HUDEP-2 (cell line): ENCODE measurements around the gene SMIM45.

Experiments
- DNase-seq, 76 experiments: peaks; one replicate each; lab custom pipeline; 2025; ENCODE audit not compliant: unreplicated experiment in 76 of 76; lab: John Stamatoyannopoulos, UW

The SMIM45 gene

DNA sequence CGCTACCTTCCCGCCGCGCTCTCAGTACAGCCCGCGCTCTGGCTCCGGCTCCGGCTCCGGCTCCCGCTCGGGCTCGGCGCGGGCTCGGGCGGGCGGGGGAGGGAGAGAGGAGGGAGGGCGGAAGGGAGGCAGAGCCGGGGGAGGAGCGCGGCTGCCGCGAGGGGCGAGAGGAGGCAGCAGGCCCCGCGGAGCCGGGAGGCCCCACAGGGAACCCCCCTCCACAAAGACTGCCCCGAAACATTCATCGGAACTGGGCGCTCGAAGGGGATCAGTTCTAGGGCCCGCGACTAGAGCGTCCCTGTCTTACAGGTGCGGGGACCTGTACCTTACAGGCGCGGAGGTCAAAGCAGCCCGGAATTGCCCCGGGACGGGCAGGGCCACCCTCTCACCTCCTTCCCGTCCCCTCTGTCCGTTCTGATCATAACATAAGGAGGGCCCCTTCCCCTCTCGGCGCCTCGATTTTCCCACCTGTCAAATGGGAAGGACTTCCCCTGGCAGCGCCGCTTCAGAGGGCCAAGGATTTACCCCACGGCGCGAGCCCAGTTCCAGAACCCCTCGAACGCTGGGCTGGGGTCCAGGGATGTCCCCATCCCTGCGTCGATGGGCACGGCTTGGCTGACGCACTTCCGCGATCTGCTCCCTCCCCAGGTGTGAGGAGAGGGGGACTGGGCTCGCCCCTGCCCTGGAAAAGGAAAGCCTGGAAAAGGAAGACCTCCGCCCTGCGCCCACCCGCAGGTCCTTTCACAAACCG lies 36.7 kb upstream of the SMIM45 start, which contains the start of gene SHISA8:
SHISA8 (minus strand) TSS at position 40 of the 751 bp plus-strand sequence. CDS start 407 bp downstream, outside the sequence.
- peak in 3 of 76 experiments; percentile 15 to 37 (median 22) for DNase-seq

DNA sequence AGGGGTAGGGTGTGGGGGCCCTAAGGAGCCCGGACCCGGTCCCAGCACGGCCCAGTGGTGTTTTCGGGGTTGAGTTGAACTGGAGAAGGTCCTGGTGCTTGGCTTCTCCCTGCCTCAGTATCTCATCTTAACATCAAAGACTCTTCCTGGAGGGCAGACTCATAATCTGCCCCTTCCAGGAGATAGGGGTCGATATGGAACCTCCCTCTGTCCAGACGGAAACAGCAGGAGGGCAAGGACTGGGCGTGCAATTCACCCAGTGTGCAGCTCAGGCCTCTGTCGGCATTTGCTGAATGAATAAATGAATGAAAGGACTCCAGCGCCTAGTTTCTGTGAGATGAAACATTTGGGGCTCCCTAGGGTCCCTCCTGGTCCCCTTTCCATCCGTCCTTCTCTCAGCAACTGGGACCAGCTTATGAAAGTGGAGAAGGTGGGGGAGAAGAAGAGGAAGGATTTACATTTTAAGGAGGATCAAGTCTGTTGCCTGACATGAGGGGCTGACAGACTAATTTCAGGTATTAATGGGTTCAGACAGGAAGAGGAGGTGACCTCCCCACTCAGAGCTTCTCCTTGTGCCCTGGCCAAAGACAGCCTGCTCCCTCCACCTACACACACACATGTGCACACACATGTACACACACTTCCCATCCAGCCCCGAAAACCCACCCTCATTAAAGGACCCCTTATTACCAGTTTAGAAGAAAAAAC lies 36.0 kb upstream of the SMIM45 start:
- DNase-seq, result no peak

DNA sequence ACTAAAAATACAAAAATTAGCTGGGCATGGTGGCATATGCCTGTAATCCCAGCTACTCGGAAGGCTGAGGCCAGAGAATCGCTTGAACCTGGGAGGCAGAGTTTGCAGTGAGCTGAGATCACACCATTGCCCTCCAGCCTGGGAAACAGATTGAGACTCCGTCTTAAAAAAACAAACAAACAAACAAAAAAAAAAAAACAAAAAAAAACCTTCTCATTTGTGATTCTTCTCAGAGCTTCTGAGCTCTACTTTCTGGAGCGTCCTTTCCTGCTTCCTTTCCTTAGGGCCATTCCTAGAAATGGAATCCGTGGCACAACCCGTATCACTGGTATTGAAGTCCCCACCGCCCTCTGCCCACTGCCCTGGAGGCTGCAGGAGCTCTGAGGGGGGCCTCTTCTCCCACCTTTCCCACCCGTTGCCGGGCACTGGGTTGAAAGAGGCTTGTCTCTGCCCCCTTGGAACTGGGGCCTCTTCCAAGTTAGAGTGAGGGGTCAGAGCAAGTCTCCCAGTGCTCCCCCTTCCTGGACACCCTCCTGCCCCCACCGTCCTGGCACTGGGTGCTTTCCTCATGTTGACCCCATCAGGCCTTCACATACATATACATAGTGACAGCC lies 35.1 kb upstream of the SMIM45 start:
- no peak for DNase-seq

DNA sequence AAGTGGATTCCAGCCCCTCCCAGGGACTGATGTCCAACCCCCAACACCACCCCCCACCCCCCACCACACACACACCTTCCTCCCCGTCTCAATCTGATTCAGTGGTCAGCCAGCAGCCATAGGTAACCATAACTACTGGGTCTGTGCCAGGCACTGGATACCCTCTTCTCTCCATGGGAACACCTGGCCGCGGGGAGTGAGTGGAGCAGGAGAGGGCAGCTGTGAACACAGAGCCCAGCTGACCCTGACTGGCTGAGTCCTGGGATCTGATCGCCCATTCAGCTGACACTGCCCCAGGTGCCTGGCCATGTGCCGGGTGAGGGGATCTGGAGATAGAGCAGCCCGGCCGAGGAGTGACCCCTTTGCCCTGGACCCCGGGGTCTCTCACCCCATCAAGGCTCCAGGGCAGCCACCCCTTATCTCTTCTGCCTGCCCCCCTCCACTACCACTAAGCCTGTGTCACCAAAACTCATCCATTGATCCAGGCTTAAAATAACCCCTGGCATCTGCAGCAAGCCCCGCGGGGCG lies 34.5 kb upstream of the SMIM45 start:
- DNase-seq, result no peak

DNA sequence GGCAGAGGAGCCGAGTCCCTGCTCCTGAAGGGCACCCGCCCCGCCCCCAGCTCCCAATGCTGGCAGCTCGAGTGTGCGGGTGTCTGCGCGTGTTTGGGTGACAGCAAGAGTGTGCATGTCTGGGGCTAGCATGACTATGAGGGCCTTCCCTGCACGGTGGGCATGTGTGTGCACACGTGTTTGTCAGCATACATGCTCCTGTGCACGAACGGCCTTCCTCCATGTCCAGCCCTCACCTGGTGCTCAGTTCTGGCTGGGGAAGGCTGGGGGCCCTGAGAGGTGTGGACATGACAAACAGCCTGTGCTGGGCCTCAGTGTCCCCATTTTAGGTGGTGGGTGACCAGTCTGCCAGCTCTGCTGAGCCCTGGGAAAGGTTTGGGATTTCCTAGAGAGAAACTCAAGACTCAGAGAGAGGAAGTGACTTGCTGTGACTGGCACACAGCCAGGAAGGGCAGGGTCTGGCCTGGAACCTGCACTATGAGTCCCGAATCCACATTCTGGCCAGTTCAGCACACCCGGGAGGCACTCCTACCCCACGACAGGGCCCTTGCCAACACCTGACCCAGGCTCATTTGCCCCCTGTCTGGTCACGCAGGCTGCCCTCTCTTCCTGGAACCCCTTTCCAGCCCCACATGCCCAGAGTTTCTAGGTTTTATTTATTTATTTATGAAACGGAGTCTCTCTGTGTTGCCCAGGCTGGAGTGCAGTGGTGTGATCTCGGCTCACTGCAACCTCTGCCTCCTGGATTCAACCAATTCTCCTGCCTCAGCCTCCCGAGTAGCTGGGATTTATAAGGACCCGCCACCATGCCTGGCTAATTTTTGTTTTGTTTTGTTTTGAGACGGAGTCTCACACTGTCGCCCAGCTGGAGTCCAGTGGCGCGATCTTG lies 33.8 kb upstream of the SMIM45 start:
- DNase-seq, result peak in 12 of 76 experiments; percentile 17 to 42 (median 24)

DNA sequence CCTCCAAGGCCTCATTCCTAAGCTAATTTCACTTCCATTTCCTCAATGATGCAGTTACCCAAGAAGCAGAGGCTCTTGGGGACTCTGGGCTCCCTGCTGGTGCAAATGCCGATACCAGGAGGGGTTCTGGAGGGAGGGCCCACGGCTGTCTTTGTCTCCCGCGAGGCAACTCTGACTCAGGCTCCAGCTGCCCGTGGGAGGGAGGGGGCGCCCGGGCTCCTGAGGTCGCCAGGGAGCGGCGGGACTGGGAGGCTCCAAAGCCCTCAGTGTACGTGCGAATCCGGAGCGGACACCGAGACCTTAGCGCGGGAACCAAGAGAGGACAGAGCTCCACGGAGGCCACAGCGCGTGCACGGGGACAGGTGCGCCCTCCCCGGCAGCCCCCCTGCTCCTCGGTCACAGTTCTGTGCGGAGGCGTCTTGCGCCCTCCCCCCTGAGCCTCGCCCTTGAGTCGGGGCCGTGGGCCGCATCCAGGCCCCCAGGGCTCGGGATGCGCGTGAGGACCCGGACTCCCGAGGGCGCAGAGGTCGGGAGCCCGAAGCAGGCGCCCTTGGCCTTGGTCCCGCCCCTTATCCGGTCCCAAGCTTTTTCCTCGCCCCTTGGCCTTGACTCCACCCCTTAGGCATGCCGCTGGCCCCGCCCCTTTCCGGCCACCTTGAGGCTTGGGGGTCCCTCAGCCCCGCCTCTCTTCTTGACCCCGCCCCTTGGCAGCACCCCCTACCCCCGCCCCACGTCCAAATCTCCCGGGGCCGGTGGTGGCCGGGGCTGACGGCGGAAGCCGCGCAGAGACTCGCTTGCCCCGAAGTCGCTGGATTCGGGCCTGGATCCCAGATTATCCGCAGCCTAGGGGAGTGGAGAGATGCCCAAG lies 32.4 kb upstream of the SMIM45 start:
- DNase-seq, result peak in 28 of 76 experiments; percentile 7 to 54 (median 34)

DNA sequence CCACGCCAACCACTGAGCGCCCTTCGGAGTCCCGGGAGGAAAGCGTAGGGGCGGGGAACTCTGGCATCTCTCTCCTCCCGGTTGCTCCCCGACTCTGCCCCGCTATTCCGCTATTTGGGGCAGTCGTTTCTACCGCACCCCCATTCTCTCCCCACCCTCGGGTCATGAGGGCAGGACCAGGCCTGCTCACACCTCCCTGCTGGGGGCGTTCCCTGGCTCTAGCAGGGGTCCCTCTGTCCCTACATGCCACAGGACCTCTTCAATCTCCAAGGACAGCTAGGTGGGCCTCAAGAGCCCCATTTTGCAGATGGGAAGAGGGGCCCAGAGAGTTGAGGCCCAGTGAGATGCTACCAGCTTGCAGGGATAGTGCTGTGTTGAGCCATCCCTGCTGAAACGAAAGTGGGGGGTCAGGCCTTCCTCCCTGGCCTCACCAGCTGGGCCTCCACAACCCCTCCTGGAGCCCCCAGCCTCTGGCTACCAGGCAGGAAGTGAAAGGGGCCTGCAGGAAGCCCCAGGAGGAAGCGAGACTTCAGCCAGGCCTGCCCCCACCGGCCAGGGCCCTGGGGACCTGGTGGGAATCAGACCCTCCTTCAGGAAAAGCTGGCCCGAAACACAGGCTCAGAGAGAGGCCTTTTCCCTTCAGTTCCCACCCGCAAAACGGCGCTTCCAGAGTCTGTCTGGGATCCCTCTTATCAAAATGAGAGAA lies 31.5 kb upstream of the SMIM45 start:
- no peak for DNase-seq

DNA sequence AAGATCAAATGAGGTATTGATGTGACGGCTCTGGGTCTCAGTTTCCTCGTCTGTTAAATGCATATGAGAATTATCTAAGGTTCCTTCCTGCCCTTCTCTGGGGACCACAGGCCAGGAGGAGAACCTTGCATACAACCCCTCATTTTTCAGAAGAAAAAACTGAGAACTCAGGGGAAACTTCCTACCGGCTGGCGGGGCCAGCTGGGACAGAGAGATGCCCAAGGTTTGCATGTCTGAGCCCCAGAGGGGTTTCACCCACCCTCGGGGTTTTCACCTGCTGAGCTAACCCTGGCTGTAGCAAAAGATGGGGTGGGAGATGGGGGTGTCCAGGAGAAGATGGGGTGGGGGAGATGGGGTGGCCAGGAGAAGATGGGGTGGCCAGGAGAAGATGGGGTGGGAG lies 29.6 kb upstream of the SMIM45 start:
- DNase-seq, result no peak

DNA sequence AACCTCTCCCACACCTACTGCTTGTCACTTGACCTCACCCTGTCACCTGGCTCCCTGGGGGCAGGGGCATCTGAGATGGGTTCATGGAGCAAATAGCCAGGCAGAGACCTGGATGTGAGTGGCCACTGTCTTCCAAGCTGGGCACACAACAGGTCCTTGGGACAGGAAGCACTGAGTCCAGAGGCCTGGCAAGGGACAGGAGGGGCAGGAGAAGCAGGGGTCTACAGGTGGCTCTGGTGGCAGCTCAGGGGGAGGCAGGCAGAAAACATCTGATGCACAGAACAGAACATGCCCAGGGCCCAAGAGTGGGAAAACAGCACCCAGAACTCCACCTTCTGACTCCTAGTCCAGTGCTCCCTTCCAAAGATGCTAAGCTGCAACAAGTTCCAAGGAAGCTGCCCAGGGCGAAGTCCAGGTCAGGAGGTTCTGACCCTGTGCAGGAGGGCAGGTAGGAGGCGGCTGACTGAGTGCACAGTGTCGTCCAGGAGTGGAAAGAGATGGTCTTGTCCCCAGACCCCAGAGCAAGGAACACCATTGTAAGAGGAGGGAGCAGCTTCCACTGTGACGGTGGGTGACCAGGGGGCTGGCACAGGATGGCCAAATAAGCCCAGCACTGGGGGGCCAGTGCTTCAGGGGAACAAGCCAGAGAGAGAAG lies 28.9 kb upstream of the SMIM45 start:
- no peak for DNase-seq

DNA sequence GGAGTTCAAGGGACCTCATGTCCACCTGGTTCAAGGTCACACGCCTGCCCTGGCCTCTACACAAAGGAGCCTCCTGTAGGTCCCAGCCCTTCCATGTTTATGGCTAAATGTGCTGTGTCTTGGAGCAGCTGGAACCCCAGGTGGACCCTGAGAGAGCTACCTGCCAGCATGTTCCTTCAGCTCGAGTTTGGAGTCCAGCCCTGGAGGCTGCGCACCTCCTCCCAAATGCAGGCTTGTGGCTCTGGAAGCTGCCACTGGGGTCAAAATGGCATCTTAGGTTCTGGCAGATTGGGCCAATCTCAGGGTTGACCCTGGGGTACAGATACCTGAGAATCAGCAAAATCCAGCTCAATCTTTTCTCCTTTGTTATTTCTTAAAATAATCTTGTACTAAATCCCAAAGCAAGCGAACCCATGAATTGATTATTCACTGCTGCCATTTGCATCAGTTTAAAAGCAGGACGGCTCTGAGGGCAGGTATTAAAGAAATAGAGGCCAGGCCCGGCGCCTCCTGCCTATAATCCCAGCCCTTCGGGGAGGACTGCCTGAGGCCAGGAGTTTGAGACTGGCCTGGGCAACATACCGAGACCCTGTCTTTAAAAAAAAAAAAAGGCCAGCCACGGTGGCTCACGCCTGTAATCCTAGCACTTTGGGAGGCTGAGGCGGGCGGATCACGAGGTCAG lies 28.2 kb upstream of the SMIM45 start:
- DNase-seq, result no peak

DNA sequence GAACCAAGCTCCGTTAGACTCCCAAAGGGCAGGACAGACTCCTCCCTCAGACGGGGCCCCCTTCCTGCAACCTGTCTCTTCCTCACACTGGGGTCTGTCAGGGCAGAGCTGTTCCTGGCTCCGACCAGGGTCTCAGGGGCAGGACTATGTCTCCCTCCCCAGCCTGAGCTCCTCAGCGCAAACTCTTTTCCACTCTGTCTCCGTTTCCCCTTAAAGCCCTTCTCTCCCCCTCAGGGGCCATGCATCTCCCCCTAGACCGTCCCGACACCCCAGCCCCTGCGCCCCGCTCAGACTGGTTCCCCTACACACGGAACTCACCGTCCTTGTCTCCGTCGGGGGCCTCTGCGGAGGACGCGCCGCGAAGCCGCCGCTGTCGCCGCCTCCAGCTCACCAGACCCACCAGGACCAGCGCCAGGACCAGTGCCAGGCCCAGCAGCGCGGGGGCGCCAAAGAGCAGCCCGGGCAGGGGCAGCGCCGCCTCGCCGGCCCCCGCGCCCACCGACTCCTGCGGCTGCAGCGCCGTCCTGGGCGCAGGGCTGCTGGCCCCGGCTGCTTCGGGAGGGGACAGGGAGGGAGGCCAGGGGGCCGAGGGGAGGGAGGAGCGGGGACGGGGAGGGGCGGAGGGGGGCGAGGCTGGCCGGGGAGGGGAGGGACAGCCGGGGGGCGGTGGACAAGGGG lies 26.0 kb upstream of the SMIM45 start:
- DNase-seq, result peak in 56 of 76 experiments; percentile 9 to 77 (median 52)

DNA sequence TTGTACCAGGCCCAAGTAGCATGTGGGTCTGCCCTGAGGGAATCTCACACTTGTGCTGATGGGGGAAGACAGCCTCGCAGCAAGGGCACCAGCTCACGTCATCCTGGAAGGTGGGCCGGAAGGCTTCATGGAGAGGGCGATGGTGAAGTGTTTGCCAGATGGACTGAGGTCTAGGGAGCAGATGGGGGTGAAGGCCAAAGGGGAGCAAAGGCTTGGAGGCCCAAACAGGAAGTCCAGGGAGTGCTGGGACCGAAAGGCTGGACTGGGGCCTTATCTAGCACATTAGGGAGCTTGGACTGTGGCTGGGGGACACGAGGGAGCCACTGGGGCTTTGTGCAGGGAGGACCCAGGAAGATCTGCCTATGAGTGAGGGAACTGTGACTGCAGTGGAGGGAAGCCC lies 24.1 kb upstream of the SMIM45 start:
- no peak for DNase-seq

DNA sequence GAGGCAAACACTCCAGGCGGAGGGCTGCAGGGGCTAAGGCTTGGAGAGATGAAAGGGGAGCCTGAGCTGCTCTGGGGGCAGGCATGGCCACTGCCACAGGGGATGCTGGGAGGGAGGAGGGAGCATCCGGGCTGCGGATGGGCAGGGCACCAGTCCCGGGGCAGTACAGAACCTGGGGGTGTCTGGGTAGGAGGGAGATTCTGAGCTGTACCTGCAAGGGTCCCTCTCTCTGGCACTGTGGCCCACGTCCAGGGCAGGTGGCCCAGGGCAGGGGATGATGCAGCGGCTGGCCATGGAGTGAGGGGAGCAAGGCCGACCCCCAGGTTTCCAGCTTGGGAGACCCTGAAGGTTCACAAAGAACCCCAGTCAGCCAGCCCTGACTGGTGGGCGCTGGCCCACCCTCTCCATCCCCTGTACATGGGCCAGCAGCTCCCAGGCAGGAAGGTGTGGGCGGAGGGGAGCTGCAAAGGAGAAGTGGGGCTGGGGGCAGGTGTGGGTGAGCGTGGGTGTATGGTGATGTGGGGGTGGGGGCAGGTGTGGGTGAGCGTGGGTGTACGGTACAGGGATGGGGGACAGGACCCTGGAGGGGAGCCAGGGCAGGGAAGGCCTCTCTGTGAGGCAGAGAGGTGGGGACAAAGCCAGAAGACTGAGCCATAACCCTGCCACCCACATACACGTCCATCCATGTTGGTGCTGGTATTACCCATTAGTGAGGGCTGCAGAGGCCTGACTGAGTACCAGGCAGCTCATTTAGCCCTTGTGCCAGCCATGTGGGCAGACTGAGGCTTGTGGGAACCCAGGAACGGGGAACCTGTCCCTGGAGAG lies 23.1 kb upstream of the SMIM45 start:
- no peak for DNase-seq

DNA sequence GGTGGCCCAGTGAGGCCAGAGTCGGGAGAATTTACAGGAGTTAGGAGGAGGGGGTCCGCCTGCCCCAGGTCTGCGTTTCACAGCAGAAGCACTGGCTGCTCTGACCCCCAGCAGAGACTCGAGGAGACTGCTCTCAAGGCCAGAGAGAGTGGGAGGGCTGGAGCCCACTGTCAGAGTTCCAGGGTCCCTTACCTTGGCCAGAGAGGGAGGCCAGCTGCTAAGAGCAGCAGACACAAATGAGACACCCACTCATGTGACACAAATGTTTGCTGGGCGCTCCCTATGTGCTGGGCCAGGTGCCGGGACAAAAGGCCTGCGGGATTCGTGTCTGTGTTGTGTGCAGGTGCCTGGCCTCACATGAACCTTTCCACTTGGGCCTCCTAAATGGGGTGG lies 22.5 kb upstream of the SMIM45 start:
- no peak for DNase-seq

DNA sequence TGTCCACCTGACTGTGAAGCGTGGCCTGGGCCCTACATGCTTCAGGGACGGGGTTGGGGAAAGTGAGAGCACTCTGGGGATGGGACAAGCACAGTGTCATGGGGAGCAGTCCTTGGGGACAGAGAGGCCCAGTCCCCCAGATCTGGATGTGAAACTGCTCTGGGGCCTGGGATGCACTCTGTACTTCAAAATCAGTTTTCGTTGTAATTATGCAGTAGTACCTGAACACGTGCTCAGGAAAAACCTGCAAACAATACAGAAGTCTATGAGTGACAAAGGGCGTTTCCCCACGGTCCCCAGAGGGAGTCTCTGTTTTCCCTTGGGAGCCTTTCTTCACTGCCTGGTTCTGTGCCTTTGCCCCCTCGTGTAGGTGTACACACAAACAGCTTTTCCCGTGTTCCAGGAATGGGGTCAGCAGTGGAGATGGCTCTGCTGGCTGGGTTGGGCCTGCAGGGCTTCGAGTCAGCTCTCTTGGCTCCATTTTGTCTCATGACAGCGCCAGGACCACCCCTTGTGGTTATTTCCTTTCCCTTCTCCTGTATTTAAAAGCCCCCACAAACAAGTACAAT lies 20.2 kb upstream of the SMIM45 start:
- DNase-seq, result no peak

DNA sequence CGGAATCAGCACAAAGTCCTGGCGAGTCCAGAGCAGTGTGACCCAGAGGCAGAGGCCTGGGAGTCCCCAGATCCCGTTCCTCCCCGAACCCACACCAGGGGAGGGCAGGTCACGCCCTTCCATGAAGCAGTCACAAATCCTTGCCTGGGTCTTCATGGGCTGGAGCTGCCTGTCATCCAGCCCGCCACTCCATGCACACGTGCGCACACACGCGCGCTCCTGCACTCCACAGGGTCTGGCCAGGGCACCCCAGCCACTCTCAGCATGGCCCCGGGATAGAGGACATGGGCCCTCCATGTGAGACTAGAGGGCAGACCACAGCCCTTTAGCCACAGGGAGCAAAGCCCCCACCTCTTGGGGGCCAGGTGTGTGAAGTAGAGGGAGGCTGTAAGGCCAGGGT lies 19.6 kb upstream of the SMIM45 start:
- DNase-seq, result no peak
